ENCODE results near the gene RNU1-3.

- TF ChIP-seq CTCF (IDR thresholded peaks at IDR 0.05) (no peak), POLR2A (IDR thresholded peaks at IDR 0.05) (no peak)
Observed at GRCh38 chr1:16631248-16632043, 35.3 kb downstream of the RNU1-3 start.

Measured in lower leg skin (tissue), 3 donors.